Neural crest cell (in vitro differentiated cells): ENCODE results near the gene ETHE1. TPM values are rescaled to one million over a fixed set of nuclear protein-coding genes. Genes with fewer than 3 reads are reported as not detected.
"Not testable (repeated sequence)": the region's sequence is repeated elsewhere in the genome, so short reads cannot be mapped to it uniquely, and the experiment has no call there.

Source experiments
- DNase-seq: peaks from one replicate; pipeline ENCODE4 v3.0.0; 2021; ENCODE audit warnings: low read depth, mixed read lengths, low spot score
- H3K27ac Mint-ChIP-seq: one replicate; pipeline ENCODE4 v1.8.0; 2021; ENCODE audit warnings: mild to moderate bottlenecking, mixed read lengths; ENCODE audit not compliant: unreplicated experiment
- H3K27me3 Mint-ChIP-seq: 2 replicates; pipeline ENCODE4 v1.8.0; 2021; ENCODE audit warnings: low read depth, mild to moderate bottlenecking, mixed read lengths
- H3K36me3 Mint-ChIP-seq: 2 replicates; pipeline ENCODE4 v1.8.0; 2021; ENCODE audit warnings: low read depth, mild to moderate bottlenecking, mixed read lengths
- H3K4me1 Mint-ChIP-seq: 2 replicates; pipeline ENCODE4 v1.8.0; 2021; ENCODE audit warnings: mixed read lengths
- H3K4me3 Mint-ChIP-seq: one replicate; pipeline ENCODE4 v1.8.0; 2021; ENCODE audit warnings: mild to moderate bottlenecking, mixed read lengths
- H3K9me3 Mint-ChIP-seq: 2 replicates; pipeline ENCODE4 v1.8.0; 2021; ENCODE audit warnings: mixed read lengths
- total RNA-seq: library from RNA; stranded (reverse); gene quantifications from 2 replicates; pipeline ENCODE4 v1.2.1, GENCODE V29; 2021
- TF ChIP-seq, protein P1 (sequence below): fragments of 200-600 bp; sonication (generic); conservative IDR thresholded peaks from 2 replicates; pipeline ENCODE4 v1.5.0; 2021; ENCODE audit warnings: antibody characterized with exemption, mild to moderate bottlenecking

Gene ETHE1
- total RNA-seq, 1 donor from 2014 or later = 23.7 TPM

DNA sequence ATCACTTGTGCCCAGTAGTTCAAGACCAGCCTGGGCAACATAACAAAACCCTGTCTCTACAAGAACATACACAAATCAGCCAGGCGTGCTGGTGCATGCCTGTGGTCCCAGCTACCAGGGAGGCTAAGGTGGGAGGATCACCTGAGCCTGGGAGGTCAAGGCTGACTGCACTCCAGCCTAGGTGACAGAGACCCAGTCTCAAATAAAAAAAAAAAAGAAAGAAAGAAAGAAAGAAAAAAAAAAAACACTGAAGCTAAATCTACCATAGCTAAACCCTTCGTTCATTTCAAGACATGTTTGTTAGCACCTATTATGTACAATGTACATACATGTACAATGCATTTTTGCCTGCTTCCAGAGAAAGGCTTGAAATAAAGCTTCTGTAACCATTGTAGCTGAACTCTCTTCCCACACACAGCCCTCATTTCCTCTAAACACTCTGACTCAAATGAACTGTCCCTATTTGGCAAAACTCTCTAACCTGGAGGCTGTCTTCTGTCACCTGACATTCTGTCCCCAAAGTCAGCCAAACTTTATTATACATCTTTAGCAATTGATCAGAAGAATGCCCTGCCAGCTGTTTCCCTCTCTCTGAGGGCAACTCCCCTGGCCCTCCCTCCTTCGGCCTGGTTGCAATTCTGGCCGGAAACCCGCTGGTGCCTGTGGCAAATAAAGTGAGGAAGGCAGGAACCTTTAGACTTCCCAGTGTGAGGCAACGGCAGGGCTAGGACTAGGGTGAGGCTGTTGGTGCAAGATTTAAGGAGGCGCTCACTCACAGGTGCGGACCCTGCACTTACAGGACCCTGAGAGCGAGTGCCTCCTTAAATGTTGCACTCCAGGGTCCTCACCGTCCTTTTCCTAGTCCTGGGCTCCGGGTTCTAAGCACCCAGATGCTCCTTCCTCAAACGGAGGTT lies 1.8 kb downstream of the ETHE1 start:
- DNase-seq = no peak
- peaks cover 32% of the 10 kb centered on the region for H3K4me1 Mint-ChIP-seq
- H3K36me3 Mint-ChIP-seq = no peaks in the 10 kb centered on the region
- H3K27ac Mint-ChIP-seq = no peak overlapping the region
- TF ChIP-seq, protein P1, sequence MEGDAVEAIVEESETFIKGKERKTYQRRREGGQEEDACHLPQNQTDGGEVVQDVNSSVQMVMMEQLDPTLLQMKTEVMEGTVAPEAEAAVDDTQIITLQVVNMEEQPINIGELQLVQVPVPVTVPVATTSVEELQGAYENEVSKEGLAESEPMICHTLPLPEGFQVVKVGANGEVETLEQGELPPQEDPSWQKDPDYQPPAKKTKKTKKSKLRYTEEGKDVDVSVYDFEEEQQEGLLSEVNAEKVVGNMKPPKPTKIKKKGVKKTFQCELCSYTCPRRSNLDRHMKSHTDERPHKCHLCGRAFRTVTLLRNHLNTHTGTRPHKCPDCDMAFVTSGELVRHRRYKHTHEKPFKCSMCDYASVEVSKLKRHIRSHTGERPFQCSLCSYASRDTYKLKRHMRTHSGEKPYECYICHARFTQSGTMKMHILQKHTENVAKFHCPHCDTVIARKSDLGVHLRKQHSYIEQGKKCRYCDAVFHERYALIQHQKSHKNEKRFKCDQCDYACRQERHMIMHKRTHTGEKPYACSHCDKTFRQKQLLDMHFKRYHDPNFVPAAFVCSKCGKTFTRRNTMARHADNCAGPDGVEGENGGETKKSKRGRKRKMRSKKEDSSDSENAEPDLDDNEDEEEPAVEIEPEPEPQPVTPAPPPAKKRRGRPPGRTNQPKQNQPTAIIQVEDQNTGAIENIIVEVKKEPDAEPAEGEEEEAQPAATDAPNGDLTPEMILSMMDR = no peak
- H3K9me3 Mint-ChIP-seq = no peaks in the 10 kb centered on the region
- peak overlapping the region; percentile 95 for H3K4me3 Mint-ChIP-seq
- H3K27me3 Mint-ChIP-seq = peaks cover 3% of the 10 kb centered on the region

DNA sequence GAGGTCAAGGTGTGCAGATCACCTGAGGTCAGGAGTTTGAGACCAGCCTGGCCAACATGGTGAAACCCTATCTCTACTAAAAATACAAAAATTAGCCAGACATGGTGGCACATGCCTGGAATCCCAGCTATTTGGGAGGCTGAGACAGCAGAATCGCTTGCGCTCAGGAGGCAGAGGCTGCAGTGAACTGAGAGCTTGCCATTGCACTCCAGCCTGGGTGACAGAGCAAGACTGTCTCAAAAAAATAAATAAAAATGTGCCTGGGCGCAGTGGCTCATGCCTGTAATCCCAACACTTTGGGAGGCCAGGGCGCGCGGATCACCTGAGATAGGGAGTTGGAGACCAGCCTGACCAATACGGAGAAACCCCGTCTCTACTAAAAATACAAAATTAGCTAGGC lies 3.3 kb downstream of the ETHE1 start:
- H3K9me3 Mint-ChIP-seq, H3K27me3 Mint-ChIP-seq, H3K36me3 Mint-ChIP-seq, DNase-seq, H3K4me3 Mint-ChIP-seq, H3K27ac Mint-ChIP-seq: not testable (repeated sequence)
- H3K4me1 Mint-ChIP-seq = peaks cover 37% of the 10 kb centered on the region

- peaks cover 3% of the 10 kb centered on the region for H3K27me3 Mint-ChIP-seq
- no peak overlapping the region for H3K27ac Mint-ChIP-seq
- peaks cover 32% of the 10 kb centered on the region for H3K4me1 Mint-ChIP-seq
- H3K36me3 Mint-ChIP-seq = peaks cover 3% of the 10 kb centered on the region
- no peak for DNase-seq
- H3K4me3 Mint-ChIP-seq = peak overlapping the region; percentile 10
- H3K9me3 Mint-ChIP-seq = no peaks in the 10 kb centered on the region
- TF ChIP-seq, protein P1 = no peak
These were observed 4.1 kb downstream of the ETHE1 start for GRCh38 chr19:43522929-43523328.

- Mint-ChIP-seq H3K27ac (no peak overlapping the region), H3K27me3 (no peaks in the 10 kb centered on the region), H3K4me3 (peak overlapping the region; percentile 1), H3K36me3 (peaks cover 3% of the 10 kb centered on the region), H3K9me3 (no peaks in the 10 kb centered on the region), H3K4me1 (peaks cover 5% of the 10 kb centered on the region)
- peak; percentile 81 for DNase-seq
- TF ChIP-seq, protein P1 = peak; percentile 99
These were observed 7.4 kb downstream of the ETHE1 start for GRCh38 chr19:43519436-43520088.

GRCh38 chr19:43518051-43518450 lies 8.9 kb downstream of the ETHE1 start:
- Mint-ChIP-seq H3K27ac (no peak overlapping the region), H3K27me3 (no peaks in the 10 kb centered on the region)

GRCh38 chr19:43512399-43512798 lies 14.6 kb downstream of the ETHE1 start:
- H3K9me3 Mint-ChIP-seq, H3K27ac Mint-ChIP-seq, H3K4me3 Mint-ChIP-seq: not testable (repeated sequence)

More at GRCh38 chr19:43518051-43518450, 8.9 kb downstream of the ETHE1 start:
- TF ChIP-seq, protein P1 = no peak
- H3K9me3 Mint-ChIP-seq = no peaks in the 10 kb centered on the region
- DNase-seq = no peak
- H3K4me1 Mint-ChIP-seq = peaks cover 5% of the 10 kb centered on the region
- peaks cover 6% of the 10 kb centered on the region for H3K36me3 Mint-ChIP-seq
- no peak overlapping the region for H3K4me3 Mint-ChIP-seq

More at GRCh38 chr19:43512399-43512798, 14.6 kb downstream of the ETHE1 start:
- not testable (repeated sequence) for H3K4me1 Mint-ChIP-seq, H3K27me3 Mint-ChIP-seq, DNase-seq, H3K36me3 Mint-ChIP-seq
